ENCODE data around the gene ELF4.

Gene ELF4

DNA sequence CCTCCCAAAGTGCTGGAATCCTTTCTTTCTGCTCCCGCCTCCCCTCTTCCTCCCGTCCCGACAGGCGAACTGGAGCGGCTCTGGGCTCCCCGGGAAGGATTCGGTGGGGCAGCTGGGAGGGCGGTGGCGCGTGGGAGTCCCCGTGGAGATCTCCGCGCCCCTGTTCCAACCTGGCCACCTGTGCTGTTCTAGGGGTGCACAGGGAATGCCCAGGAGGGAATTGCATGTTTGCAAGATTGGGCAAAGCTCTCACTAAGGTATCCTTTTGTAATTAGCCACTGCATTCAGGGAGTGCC, 11.2 kb upstream of the ELF4 start:
- Histone ChIP-seq H3K27ac (ENCODE audit: insufficient read depth in 1 of 2, low read depth in 1 of 2, low read length in 2 of 2, poor library complexity in 1 of 2, severe bottlenecking in 2 of 2) (no peak overlapping the region), H3K9me3 (ENCODE audit: control extremely low read depth in 1 of 5, control insufficient read depth in 4 of 5, insufficient read depth in 2 of 5, low read depth in 1 of 5, low read length in 4 of 5) (no peaks in the 10 kb centered on the region), H3K36me3 (ENCODE audit: control insufficient read depth in 4 of 4, insufficient read depth in 4 of 4, low read length in 3 of 4) (peaks cover 0 to 5% (median under 1%) of the 10 kb centered on the region in 4 experiments), H3K4me1 (ENCODE audit: control extremely low read depth in 1 of 4, control insufficient read depth in 4 of 4, insufficient read depth in 4 of 4, low read length in 3 of 4) (peaks cover 0 to 34% (median 22%) of the 10 kb centered on the region in 4 experiments), H3K4me3 (ENCODE audit: control insufficient read depth in 1 of 7, extremely low read depth in 1 of 7, insufficient read depth in 4 of 7, low read depth in 2 of 7, low read length in 6 of 7) (peak overlapping the region in 1 of 7 experiments; percentile 70), H3K27me3 (replicated peaks in 2 of 5; ENCODE audit: control insufficient read depth in 4 of 5, insufficient read depth in 5 of 5, low read length in 4 of 5) (peaks cover 0 to 6% (median 0%) of the 10 kb centered on the region in 5 experiments)
- no peak for DNase-seq
- WGBS (ENCODE audit: insufficient coverage) = 82% methylated on average over 12 of the region's 13 CpGs
- CTCF ChIA-PET = interaction anchor here (0.9 to 5.1 kb wide), 11 partner anchors 9 to 66 kb away, joined by 3 to 86 read pairs (median 4); no protein-coding TSS in a partner anchor
- POLR2A ChIA-PET = interaction anchor here (1.0 to 1.9 kb wide), 2 partner anchors 37 to 39 kb away, joined by 3 to 6 read pairs; no protein-coding TSS in a partner anchor

- ChIA-PET POLR2A (interaction anchor here (0.6 to 1.9 kb wide), 4 partner anchors 10 to 44 kb away, joined by 3 to 6 read pairs (median 3); no protein-coding TSS in a partner anchor), CTCF (interaction anchor here (0.9 to 5.1 kb wide), 9 partner anchors 8 to 66 kb away, joined by 3 to 86 read pairs (median 3); no protein-coding TSS in a partner anchor)
- Histone ChIP-seq H3K27ac (ENCODE audit: insufficient read depth in 1 of 2, low read depth in 1 of 2, low read length in 2 of 2, poor library complexity in 1 of 2, severe bottlenecking in 2 of 2) (no peak overlapping the region), H3K9me3 (ENCODE audit: control extremely low read depth in 1 of 5, control insufficient read depth in 4 of 5, insufficient read depth in 2 of 5, low read depth in 1 of 5, low read length in 4 of 5) (no peaks in the 10 kb centered on the region), H3K4me3 (ENCODE audit: control insufficient read depth in 1 of 7, extremely low read depth in 1 of 7, insufficient read depth in 4 of 7, low read depth in 2 of 7, low read length in 6 of 7) (peak overlapping the region; percentile 26 to 70 (median 50)), H3K36me3 (ENCODE audit: control insufficient read depth in 4 of 4, insufficient read depth in 4 of 4, low read length in 3 of 4) (peaks cover 0 to 3% (median 0%) of the 10 kb centered on the region in 4 experiments), H3K27me3 (replicated peaks in 2 of 5; ENCODE audit: control insufficient read depth in 4 of 5, insufficient read depth in 5 of 5, low read length in 4 of 5) (peaks cover 0 to 6% (median 0%) of the 10 kb centered on the region in 5 experiments), H3K4me1 (ENCODE audit: control extremely low read depth in 1 of 4, control insufficient read depth in 4 of 4, insufficient read depth in 4 of 4, low read length in 3 of 4) (peaks cover 0 to 34% (median 22%) of the 10 kb centered on the region in 4 experiments)
- peak; percentile 77 to 89 (median 86) for DNase-seq
- 30% methylated on average over 30 of the region's 58 CpGs for WGBS (ENCODE audit: insufficient coverage)
Measured at GRCh38 chrX:130120746-130121504, 10.6 kb upstream of the ELF4 start.

- CTCF ChIA-PET = interaction anchor here (0.9 to 5.1 kb wide), 9 partner anchors 8 to 45 kb away, joined by 3 to 86 read pairs (median 3); partner anchors contain the start of gene AIFM1
- H3K4me1 ChIP-seq (ENCODE audit: control extremely low read depth in 1 of 4, control insufficient read depth in 4 of 4, insufficient read depth in 4 of 4, low read length in 3 of 4) = peaks cover 0 to 34% (median 22%) of the 10 kb centered on the region in 4 experiments
- H3K9me3 ChIP-seq (ENCODE audit: control extremely low read depth in 1 of 5, control insufficient read depth in 4 of 5, insufficient read depth in 2 of 5, low read depth in 1 of 5, low read length in 4 of 5) = no peaks in the 10 kb centered on the region
- peaks cover 0 to 6% (median 0%) of the 10 kb centered on the region in 5 experiments for H3K27me3 ChIP-seq (replicated peaks in 2 of 5; ENCODE audit: control insufficient read depth in 4 of 5, insufficient read depth in 5 of 5, low read length in 4 of 5)
- POLR2A ChIA-PET = interaction anchor here (0.6 to 1.9 kb wide), 4 partner anchors 9 to 38 kb away, joined by 3 to 6 read pairs (median 4); no protein-coding TSS in a partner anchor
- H3K4me3 ChIP-seq (ENCODE audit: control insufficient read depth in 1 of 7, extremely low read depth in 1 of 7, insufficient read depth in 4 of 7, low read depth in 2 of 7, low read length in 6 of 7) = peak overlapping the region in 6 of 7 experiments; percentile 26 to 70 (median 46)
- no peak overlapping the region for H3K27ac ChIP-seq (ENCODE audit: insufficient read depth in 1 of 2, low read depth in 1 of 2, low read length in 2 of 2, poor library complexity in 1 of 2, severe bottlenecking in 2 of 2)
- peak in 2 of 3 donors; percentile 46 to 55 for DNase-seq
- WGBS (ENCODE audit: insufficient coverage) = 40% methylated on average over 24 of the region's 28 CpGs
- no peaks in the 10 kb centered on the region for H3K36me3 ChIP-seq (ENCODE audit: control insufficient read depth in 4 of 4, insufficient read depth in 4 of 4, low read length in 3 of 4)
Measured at GRCh38 chrX:130120321-130120731, 10.0 kb upstream of the ELF4 start.

DNA sequence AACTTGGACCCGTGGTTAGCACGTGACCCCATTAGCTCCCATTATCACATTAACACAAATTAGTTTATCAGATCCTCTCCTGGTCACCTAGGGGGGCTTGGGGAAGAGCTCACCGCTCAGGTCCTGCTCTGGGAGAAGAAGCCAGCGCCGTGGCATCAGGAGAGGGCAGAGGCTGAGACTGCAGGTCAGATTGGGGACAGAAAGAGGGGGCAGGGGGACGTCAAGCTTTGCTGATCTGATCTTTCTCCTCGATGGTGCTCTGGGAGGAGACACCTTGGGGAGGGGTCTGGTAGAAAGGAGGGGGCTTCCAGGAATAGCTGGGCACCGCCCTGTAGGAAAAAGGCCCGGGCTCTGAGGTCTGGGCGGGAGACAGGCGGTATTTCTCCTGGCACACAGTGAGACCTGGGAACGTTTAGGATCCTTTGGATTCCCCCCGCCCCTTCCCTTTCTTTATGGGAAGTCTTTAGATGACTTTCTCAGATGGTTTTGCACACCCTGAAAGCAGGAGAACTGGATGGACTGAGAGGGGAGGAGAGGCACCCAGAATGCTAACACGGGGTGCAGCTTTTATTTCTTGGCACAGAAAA, 9.1 kb upstream of the ELF4 start:
- WGBS (ENCODE audit: insufficient coverage) = 77% methylated on average over 9 of the region's 14 CpGs
- H3K4me3 ChIP-seq (ENCODE audit: control insufficient read depth in 1 of 7, extremely low read depth in 1 of 7, insufficient read depth in 4 of 7, low read depth in 2 of 7, low read length in 6 of 7) = no peak overlapping the region
- DNase-seq = no peak
- H3K27ac ChIP-seq (ENCODE audit: insufficient read depth in 1 of 2, low read depth in 1 of 2, low read length in 2 of 2, poor library complexity in 1 of 2, severe bottlenecking in 2 of 2) = no peak overlapping the region
- H3K9me3 ChIP-seq (ENCODE audit: control extremely low read depth in 1 of 5, control insufficient read depth in 4 of 5, insufficient read depth in 2 of 5, low read depth in 1 of 5, low read length in 4 of 5) = no peaks in the 10 kb centered on the region
- H3K4me1 ChIP-seq (ENCODE audit: control extremely low read depth in 1 of 4, control insufficient read depth in 4 of 4, insufficient read depth in 4 of 4, low read length in 3 of 4) = peaks cover 0 to 34% (median 23%) of the 10 kb centered on the region in 4 experiments
- CTCF ChIA-PET = interaction anchor here (0.7 to 5.1 kb wide), 10 partner anchors 11 to 59 kb away, joined by 3 to 86 read pairs (median 4); partner anchors contain the start of gene AIFM1
- H3K27me3 ChIP-seq (replicated peaks in 2 of 5; ENCODE audit: control insufficient read depth in 4 of 5, insufficient read depth in 5 of 5, low read length in 4 of 5) = peaks cover 0 to 6% (median 0%) of the 10 kb centered on the region in 5 experiments
- POLR2A ChIA-PET = interaction anchor here (1.4 to 1.9 kb wide), 2 partner anchors 28 to 37 kb away, joined by 4 to 6 read pairs; no protein-coding TSS in a partner anchor
- H3K36me3 ChIP-seq (ENCODE audit: control insufficient read depth in 4 of 4, insufficient read depth in 4 of 4, low read length in 3 of 4) = no peaks in the 10 kb centered on the region

DNA sequence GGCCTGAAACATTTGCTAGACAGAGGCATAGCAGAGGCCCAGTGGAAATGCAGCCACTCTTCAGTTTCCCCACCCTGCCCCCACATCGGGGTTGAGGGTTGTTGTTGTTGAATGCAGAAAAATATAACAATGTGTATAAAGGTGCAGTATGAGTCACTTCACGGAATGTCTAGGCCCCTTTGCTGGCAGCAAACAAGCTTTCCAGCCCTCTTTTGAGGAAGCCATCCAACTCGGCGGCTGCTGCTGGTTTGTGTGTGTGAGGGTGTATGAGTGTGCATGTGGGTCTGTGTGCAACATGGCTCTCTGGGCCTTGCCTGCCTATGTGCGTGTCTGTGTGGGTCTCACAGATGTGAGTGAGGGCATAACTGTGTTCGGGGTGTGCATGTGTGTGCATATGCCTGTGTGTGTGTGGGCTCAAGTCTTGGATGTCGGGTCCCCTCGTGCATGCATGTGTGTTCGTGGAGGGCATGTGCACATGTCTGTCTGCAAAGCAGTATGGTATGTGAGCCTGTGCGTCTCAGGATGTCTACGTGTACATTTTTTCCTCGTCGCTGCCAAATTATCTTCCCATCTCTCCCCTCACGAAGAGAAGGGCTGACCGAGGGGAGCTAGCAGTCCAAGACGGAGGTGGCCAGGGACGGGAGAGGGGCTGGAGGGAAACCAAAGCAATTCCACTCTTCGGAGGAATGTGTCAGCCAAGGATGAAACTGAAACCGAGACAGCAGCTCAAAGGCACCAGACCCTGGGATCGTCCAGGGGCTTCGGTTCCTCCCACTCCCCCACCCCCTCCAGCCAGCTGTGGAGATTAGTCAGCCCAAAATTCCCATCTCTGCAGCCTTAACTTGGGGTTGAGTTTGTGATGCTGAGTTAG, 8.4 kb upstream of the ELF4 start:
- H3K4me3 ChIP-seq (ENCODE audit: control insufficient read depth in 1 of 7, extremely low read depth in 1 of 7, insufficient read depth in 4 of 7, low read depth in 2 of 7, low read length in 6 of 7) = no peak overlapping the region

GRCh38 chrX:130117166-130117565, 6.9 kb upstream of the ELF4 start:
- peaks cover 0 to 41% (median 24%) of the 10 kb centered on the region in 4 experiments for H3K4me1 ChIP-seq (ENCODE audit: control extremely low read depth in 1 of 4, control insufficient read depth in 4 of 4, insufficient read depth in 4 of 4, low read length in 3 of 4)
- 90% methylated on average over 5 of the region's 7 CpGs for WGBS (ENCODE audit: insufficient coverage)
- DNase-seq = no peak
- H3K27me3 ChIP-seq (replicated peaks in 2 of 5; ENCODE audit: control insufficient read depth in 4 of 5, insufficient read depth in 5 of 5, low read length in 4 of 5) = peaks cover 0 to 6% (median 0%) of the 10 kb centered on the region in 5 experiments
- ChIA-PET POLR2A (no interaction called here), CTCF (interaction anchor here (1.0 to 3.4 kb wide), 3 partner anchors 9 to 37 kb away, joined by 5 to 18 read pairs (median 6); no protein-coding TSS in a partner anchor)
- no peak overlapping the region for H3K4me3 ChIP-seq (ENCODE audit: control insufficient read depth in 1 of 7, extremely low read depth in 1 of 7, insufficient read depth in 4 of 7, low read depth in 2 of 7, low read length in 6 of 7)
- no peak overlapping the region for H3K27ac ChIP-seq (ENCODE audit: insufficient read depth in 1 of 2, low read depth in 1 of 2, low read length in 2 of 2, poor library complexity in 1 of 2, severe bottlenecking in 2 of 2)
- no peaks in the 10 kb centered on the region for H3K36me3 ChIP-seq (ENCODE audit: control insufficient read depth in 4 of 4, insufficient read depth in 4 of 4, low read length in 3 of 4)
- no peaks in the 10 kb centered on the region for H3K9me3 ChIP-seq (ENCODE audit: control extremely low read depth in 1 of 5, control insufficient read depth in 4 of 5, insufficient read depth in 2 of 5, low read depth in 1 of 5, low read length in 4 of 5)

More for the DNA sequence above, 8.4 kb upstream of the ELF4 start:
- 86% methylated on average over 17 of the region's 21 CpGs for WGBS (ENCODE audit: insufficient coverage)
- peak in 2 of 3 donors; percentile 59 to 72 for DNase-seq
- Histone ChIP-seq H3K4me1 (ENCODE audit: control extremely low read depth in 1 of 4, control insufficient read depth in 4 of 4, insufficient read depth in 4 of 4, low read length in 3 of 4) (peaks cover 0 to 40% (median 24%) of the 10 kb centered on the region in 4 experiments), H3K36me3 (ENCODE audit: control insufficient read depth in 4 of 4, insufficient read depth in 4 of 4, low read length in 3 of 4) (no peaks in the 10 kb centered on the region), H3K27ac (ENCODE audit: insufficient read depth in 1 of 2, low read depth in 1 of 2, low read length in 2 of 2, poor library complexity in 1 of 2, severe bottlenecking in 2 of 2) (no peak overlapping the region), H3K9me3 (ENCODE audit: control extremely low read depth in 1 of 5, control insufficient read depth in 4 of 5, insufficient read depth in 2 of 5, low read depth in 1 of 5, low read length in 4 of 5) (no peaks in the 10 kb centered on the region), H3K27me3 (replicated peaks in 2 of 5; ENCODE audit: control insufficient read depth in 4 of 5, insufficient read depth in 5 of 5, low read length in 4 of 5) (peaks cover 0 to 6% (median 0%) of the 10 kb centered on the region in 5 experiments)
- ChIA-PET POLR2A (interaction anchor here (1.4 kb wide), 1 partner anchor 27 kb away, joined by 4 read pairs; no protein-coding TSS in a partner anchor), CTCF (interaction anchor here (1.1 to 5.1 kb wide), 8 partner anchors 10 to 47 kb away, joined by 3 to 86 read pairs (median 6); partner anchors contain the start of gene AIFM1)
